Astrocyte (in vitro differentiated cells and primary cell): Measurements from ENCODE around the gene UGT2B7.

Source experiments
- CTCF ChIP-seq: IDR thresholded peaks from 2 replicates; pipeline ENCODE4 v1.5.1; 2011; ENCODE audit warnings: low read depth, mild to moderate bottlenecking, inconsistent platforms, low read length, moderate library complexity; ENCODE audit not compliant: insufficient read depth
- EZH2 ChIP-seq: IDR thresholded peaks from 2 replicates; pipeline ENCODE4 v1.6.1; 2012; ENCODE audit warnings: mild to moderate bottlenecking, low read length, inconsistent platforms; ENCODE audit not compliant: insufficient read depth

GRCh38 chr4:69147334-69147733, 51.1 kb downstream of the UGT2B7 start:
- no peak for TF ChIP-seq CTCF
- no peak for TF ChIP-seq EZH2
